MM.1S (cell line): Measurements from ENCODE around the gene PPP2R2C.

Experiments used
- EZH2 ChIP-seq: fragments of 300-600 bp; sonication (generic); optimal IDR thresholded peaks from 2 replicates; pipeline ENCODE3; 2017; ENCODE audit warnings: low read depth, mild to moderate bottlenecking, antibody characterized with exemption, low read length, mixed read lengths
- TF ChIP-seq, protein P1 (sequence below): fragments of 300-600 bp; sonication (generic); IDR thresholded peaks from 2 replicates; pipeline ENCODE4 v1.5.1; 2016; ENCODE audit warnings: antibody characterized with exemption, low read length, mixed read lengths

DNA sequence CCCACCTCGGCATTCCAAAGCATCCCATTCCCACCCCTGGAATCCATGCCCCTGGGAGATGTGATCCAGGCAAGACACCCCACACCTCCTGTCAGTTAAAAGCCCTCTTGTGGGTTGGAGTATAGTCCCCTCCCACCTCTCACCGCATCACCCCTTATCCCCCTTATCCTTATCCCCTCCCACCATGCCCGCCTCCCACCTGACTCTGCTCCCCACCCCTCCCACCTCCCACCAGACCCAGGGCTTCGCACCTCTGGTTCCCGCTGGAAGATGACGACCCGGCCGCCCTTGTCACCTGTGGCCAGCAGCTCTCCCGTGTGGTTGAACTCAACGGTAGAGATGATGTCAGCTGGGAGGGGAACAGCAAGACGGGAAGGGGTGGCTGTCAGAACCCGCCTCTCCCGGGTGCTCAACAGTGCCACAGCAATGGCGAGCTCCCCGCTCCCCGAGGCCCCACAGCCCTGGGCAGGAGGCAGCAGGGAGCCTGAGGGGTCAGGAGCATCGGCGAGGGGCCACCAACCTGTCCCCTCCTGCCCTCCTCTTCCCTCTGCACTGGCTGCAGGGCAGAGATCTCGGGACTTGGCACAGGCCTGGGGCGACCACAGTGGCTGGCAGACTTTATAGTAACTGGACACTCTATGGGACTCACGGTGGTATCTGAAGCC, 91.5 kb downstream of the PPP2R2C start:
- TF ChIP-seq, protein P1, sequence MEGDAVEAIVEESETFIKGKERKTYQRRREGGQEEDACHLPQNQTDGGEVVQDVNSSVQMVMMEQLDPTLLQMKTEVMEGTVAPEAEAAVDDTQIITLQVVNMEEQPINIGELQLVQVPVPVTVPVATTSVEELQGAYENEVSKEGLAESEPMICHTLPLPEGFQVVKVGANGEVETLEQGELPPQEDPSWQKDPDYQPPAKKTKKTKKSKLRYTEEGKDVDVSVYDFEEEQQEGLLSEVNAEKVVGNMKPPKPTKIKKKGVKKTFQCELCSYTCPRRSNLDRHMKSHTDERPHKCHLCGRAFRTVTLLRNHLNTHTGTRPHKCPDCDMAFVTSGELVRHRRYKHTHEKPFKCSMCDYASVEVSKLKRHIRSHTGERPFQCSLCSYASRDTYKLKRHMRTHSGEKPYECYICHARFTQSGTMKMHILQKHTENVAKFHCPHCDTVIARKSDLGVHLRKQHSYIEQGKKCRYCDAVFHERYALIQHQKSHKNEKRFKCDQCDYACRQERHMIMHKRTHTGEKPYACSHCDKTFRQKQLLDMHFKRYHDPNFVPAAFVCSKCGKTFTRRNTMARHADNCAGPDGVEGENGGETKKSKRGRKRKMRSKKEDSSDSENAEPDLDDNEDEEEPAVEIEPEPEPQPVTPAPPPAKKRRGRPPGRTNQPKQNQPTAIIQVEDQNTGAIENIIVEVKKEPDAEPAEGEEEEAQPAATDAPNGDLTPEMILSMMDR, result no peak
- no peak for TF ChIP-seq EZH2
